ENCODE measurements around the gene FKBP5. TPM values are rescaled to one million over a fixed set of nuclear protein-coding genes. Genes with fewer than 3 reads are reported as not detected.

Gene FKBP5
- total RNA-seq, 1 experiment from 2014 or later, result 33.9 TPM

DNA sequence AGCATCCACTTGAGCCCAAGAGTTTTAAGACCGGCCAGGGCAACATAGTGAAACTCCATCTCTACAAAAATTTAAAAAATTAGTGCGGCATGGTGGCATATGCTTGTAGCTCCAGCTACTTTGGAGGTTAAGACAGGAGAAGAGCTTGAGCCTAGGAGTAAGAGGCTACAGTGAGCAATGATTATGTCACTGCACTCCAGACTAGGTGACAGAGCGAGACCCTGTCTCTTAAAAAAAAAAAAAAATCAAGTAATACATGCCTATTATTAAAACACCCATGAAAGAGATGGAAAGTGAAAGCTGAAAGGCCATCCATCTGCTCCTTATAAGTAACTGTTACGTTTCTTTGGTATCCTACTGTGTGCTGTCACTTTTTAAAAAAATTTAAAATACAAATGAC lies 66.4 kb downstream of the FKBP5 start:
- no peak overlapping the region for H2BK20ac ChIP-seq (ENCODE audit: low read depth, low read length, poor library complexity, severe bottlenecking)
- no peaks in the 10 kb centered on the region for H3K79me1 ChIP-seq (ENCODE audit: insufficient read depth, low read depth, low read length, poor library complexity, severe bottlenecking)
- no peaks in the 10 kb centered on the region for H3K23me2 ChIP-seq (ENCODE audit: insufficient read length, low read depth, low read length, poor library complexity, severe bottlenecking)
- no peak overlapping the region for H3K56ac ChIP-seq (ENCODE audit: insufficient read length, low read depth, low read length)
- no peak for DNase-seq
- Mint-ChIP-seq H3K27me3 (ENCODE audit: low read depth) (no peaks in the 10 kb centered on the region), H3K27ac (no peak overlapping the region), H3K36me3 (ENCODE audit: insufficient read depth in 1 of 3, low read depth in 3 of 3) (peaks cover 4 to 19% (median 10%) of the 10 kb centered on the region in 3 experiments; a peak in 5 of 7 replicates), H3K4me1 (no peaks in the 10 kb centered on the region), H3K9me3 (no peaks in the 10 kb centered on the region), H3K4me3 (no peak overlapping the region)
- H2BK12ac ChIP-seq (ENCODE audit: insufficient read length, low read depth, low read length), result no peak overlapping the region
- no peak overlapping the region for H3K4me2 ChIP-seq (ENCODE audit: insufficient read depth, insufficient read length, low read length)
- no peak overlapping the region for H3K14ac ChIP-seq (ENCODE audit: insufficient read depth, low read length)
- TF ChIP-seq, protein P1, sequence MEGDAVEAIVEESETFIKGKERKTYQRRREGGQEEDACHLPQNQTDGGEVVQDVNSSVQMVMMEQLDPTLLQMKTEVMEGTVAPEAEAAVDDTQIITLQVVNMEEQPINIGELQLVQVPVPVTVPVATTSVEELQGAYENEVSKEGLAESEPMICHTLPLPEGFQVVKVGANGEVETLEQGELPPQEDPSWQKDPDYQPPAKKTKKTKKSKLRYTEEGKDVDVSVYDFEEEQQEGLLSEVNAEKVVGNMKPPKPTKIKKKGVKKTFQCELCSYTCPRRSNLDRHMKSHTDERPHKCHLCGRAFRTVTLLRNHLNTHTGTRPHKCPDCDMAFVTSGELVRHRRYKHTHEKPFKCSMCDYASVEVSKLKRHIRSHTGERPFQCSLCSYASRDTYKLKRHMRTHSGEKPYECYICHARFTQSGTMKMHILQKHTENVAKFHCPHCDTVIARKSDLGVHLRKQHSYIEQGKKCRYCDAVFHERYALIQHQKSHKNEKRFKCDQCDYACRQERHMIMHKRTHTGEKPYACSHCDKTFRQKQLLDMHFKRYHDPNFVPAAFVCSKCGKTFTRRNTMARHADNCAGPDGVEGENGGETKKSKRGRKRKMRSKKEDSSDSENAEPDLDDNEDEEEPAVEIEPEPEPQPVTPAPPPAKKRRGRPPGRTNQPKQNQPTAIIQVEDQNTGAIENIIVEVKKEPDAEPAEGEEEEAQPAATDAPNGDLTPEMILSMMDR (conservative IDR thresholded peaks at IDR 0.05), result no peak
- no peak overlapping the region for H3T11ph ChIP-seq (ENCODE audit: low read length)
- H3K18ac ChIP-seq (ENCODE audit: insufficient read length, low read depth, low read length), result no peak overlapping the region
- no peak overlapping the region for H4K8ac ChIP-seq (replicated peaks; ENCODE audit: insufficient read length, low read depth, low read length)
- no peak overlapping the region for H2AK5ac ChIP-seq (ENCODE audit: insufficient read length, low read length)
- H2BK15ac ChIP-seq (ENCODE audit: low read depth, low read length), result no peak overlapping the region
- H3K23ac ChIP-seq (ENCODE audit: insufficient read length, low read depth, low read length), result no peak overlapping the region
- H2BK5ac ChIP-seq (ENCODE audit: insufficient read length, low read length), result no peak overlapping the region
- H4K91ac ChIP-seq (ENCODE audit: insufficient read length, low read depth, low read length), result no peak overlapping the region
- H3K27ac ChIP-seq (ENCODE audit: insufficient read length, low read depth, low read length), result no peak overlapping the region
- no peak overlapping the region for H4K5ac ChIP-seq (ENCODE audit: insufficient read length, low read depth, low read length)
- H2BK120ac ChIP-seq (ENCODE audit: low read depth, low read length, poor library complexity, severe bottlenecking), result no peak overlapping the region
- H3K27me3 ChIP-seq (ENCODE audit: insufficient read depth, low read length), result no peaks in the 10 kb centered on the region
- H3K4me1 ChIP-seq (ENCODE audit: insufficient read depth, low read length), result no peaks in the 10 kb centered on the region
- no peak overlapping the region for H3K4ac ChIP-seq (ENCODE audit: low read depth, low read length)
- H3K9ac ChIP-seq (ENCODE audit: extremely low read depth, insufficient read length, low read length), result no peak overlapping the region
- no CpG with 5 or more reads among the region's 4 CpGs for WGBS (ENCODE audit: extremely low coverage, insufficient read length, low lambda C conversion rate)
- H3K9me3 ChIP-seq (ENCODE audit: control insufficient read depth, low read depth, low read length), result no peaks in the 10 kb centered on the region
- no peaks in the 10 kb centered on the region for H4K20me1 ChIP-seq (ENCODE audit: control insufficient read depth, insufficient read depth, insufficient read length)
- H2AFZ ChIP-seq (ENCODE audit: low read length), result no peak overlapping the region
- H3K79me2 ChIP-seq (ENCODE audit: insufficient read depth, low read length), result no peaks in the 10 kb centered on the region
